NCI-H1436 (cell line): ENCODE data around the gene METTL3.
A peak's percentile ranks its signal among the peaks of the same experiment; 100 is the strongest.
"Not testable (repeated sequence)": the region's sequence is repeated elsewhere in the genome, so short reads cannot be mapped to it uniquely, and the experiment has no call there.

ENCODE experiments used
- DNase-seq: peaks from one replicate; lab custom pipeline; 2025; lab: John Stamatoyannopoulos, UW

The METTL3 gene

GRCh38 chr14:21510735-21511657 is at the start of gene METTL3:
TSS of gene METTL3 (minus strand) at chr14:21511340. CDS start at chr14:21511223, 117 bp downstream.
- peak; percentile 96 for DNase-seq

GRCh38 chr14:21558703-21559170 is 47.6 kb upstream of the METTL3 start:
- no peak for DNase-seq

GRCh38 chr14:21557084-21557901 is 46.2 kb upstream of the METTL3 start:
- peak; percentile 90 for DNase-seq

GRCh38 chr14:21556378-21557083 is 45.4 kb upstream of the METTL3 start:
- no peak for DNase-seq

- DNase-seq = no peak
Observed at GRCh38 chr14:21553266-21553665, 42.1 kb upstream of the METTL3 start.

GRCh38 chr14:21544588-21544987 is 33.4 kb upstream of the METTL3 start:
- DNase-seq = not testable (repeated sequence)

GRCh38 chr14:21543963-21544362 is 32.8 kb upstream of the METTL3 start:
- no peak for DNase-seq

- peak; percentile 19 for DNase-seq
Observed at GRCh38 chr14:21543521-21543960, 32.4 kb upstream of the METTL3 start.

GRCh38 chr14:21541413-21542074 is 30.4 kb upstream of the METTL3 start:
- no peak for DNase-seq

GRCh38 chr14:21539189-21539940 is 28.2 kb upstream of the METTL3 start:
- no peak for DNase-seq

- DNase-seq = no peak
Observed at GRCh38 chr14:21537090-21537424, 25.9 kb upstream of the METTL3 start.

- DNase-seq = no peak
Observed at GRCh38 chr14:21536418-21537089, 25.4 kb upstream of the METTL3 start.

GRCh38 chr14:21535545-21536417 is 24.6 kb upstream of the METTL3 start:
- DNase-seq = no peak

GRCh38 chr14:21534576-21534975 is 23.4 kb upstream of the METTL3 start:
- no peak for DNase-seq

- DNase-seq = no peak
Observed at GRCh38 chr14:21533294-21533693, 22.2 kb upstream of the METTL3 start.

GRCh38 chr14:21529515-21529914 is 18.4 kb upstream of the METTL3 start:
- no peak for DNase-seq

- DNase-seq = no peak
Observed at GRCh38 chr14:21528381-21529348, 17.5 kb upstream of the METTL3 start.

- no peak for DNase-seq
Observed at GRCh38 chr14:21527318-21527679, 16.2 kb upstream of the METTL3 start.
